NCI-H2196 treated with DMSO at 0.1 percent for 48 hours (cell line): ENCODE data around the gene ZNF675.
"Not testable (repeated sequence)": the region's sequence is repeated elsewhere in the genome, so short reads cannot be mapped to it uniquely, and the experiment has no call there.

ENCODE experiments used
- DNase-seq: peaks from one replicate; lab custom pipeline; 2025; ENCODE audit not compliant: unreplicated experiment; lab: John Stamatoyannopoulos, UW

ZNF675 gene

GRCh38 chr19:23686621-23687423, at the start of gene ZNF675:
ZNF675 (minus strand) TSS chr19:23687212; CDS start chr19:23687033, 179 bp downstream.
- peak; percentile 79 for DNase-seq

GRCh38 chr19:23730729-23731465, 43.9 kb upstream of the ZNF675 start:
- DNase-seq: not testable (repeated sequence)

GRCh38 chr19:23724161-23724560, 37.1 kb upstream of the ZNF675 start:
- not testable (repeated sequence) for DNase-seq

- DNase-seq: no peak
Observed at GRCh38 chr19:23718802-23719201, 31.8 kb upstream of the ZNF675 start.

GRCh38 chr19:23716792-23717191, 29.8 kb upstream of the ZNF675 start:
- no peak for DNase-seq

DNA sequence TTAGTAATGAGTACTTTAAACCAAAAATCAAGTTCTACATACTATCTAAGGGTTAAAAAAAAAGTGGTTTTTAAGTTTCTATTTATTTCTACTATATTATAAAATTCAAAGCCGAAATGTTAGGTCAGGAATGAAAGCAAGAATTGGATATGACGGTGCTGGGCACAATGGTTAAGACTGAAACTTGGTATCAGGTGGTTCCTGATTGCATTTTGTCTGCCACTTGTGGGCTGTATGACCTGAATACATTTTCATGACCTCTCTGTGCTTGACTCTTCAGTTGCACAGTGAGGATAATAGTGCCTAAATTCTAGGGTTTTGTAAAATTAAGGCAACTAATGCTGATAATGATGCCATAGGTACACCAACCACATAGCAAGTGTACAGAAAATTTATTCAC, 22.3 kb upstream of the ZNF675 start:
- no peak for DNase-seq

DNA sequence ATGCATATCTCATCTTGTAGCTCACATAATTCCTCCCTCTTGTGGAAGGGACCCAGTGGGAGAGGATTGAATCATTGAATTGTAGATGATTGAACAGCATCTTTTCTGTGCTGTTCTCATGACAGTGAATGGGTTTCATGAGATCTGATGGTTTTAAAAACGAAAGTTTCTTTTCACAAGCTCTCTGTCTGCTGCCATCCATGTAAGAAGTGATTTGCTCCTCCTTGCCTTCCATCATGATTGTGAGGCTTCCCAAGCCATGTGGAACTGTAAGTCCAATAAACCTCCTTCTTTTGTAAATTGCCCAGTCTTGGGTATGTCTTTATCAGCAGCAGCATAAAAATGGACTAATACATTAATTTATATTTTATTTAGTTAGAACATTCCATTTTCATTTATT, 19.6 kb upstream of the ZNF675 start:
- DNase-seq: no peak

DNA sequence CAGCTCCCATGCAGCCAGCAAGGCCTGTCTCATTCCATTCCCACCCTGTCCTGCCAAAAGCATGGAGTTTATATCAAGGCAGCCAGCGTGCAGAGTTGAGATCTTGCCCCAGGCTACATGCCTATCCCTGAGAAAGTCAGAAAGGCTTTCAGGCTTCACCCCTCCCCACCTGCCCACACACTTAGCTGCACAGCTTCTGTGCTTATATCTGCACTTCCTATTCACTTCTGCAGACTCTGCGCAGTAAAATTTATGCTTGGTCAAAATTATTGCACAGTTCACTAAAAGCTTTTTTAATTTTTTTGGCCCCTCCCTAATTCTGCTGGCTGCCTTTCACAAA, 12.5 kb upstream of the ZNF675 start:
- no peak for DNase-seq

DNA sequence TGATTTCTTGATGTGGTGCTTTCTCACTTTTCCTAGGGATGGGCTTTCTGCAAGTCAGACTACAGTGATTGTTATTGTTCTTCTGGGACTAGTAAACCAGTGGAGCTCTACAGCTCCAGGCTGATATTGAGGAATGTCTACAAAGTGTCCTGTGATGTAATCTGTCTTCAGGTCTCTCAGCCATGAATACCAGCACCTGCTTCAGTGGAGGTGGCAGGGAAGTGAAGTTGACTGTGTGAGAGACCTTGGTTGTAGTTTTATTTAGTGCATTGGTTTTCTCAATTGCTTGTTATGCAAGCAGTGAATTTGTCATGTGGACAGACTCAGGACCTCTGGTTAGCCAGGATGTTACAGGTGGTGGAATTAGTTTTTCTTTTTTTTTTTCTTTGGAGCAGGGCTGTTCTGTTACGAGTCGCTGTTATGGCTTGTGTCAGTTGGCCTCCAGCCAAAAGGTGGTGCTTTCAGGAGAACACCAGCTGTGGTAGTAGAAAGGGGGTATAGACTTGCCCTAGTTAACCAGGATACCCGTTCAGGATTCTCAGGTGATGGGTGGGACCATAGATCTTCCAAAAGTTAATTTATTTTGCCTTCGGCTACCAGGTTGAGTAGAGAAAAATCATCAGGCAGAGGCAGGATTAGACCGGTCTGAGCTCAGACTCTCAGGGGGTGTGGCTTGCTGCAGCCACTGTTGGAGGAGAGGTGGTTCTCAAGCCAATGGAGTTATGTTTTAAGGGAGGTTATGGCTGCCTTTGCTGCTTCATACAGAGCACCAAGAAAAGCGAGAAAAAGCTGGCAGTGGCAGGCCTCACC, 11.9 kb upstream of the ZNF675 start:
- no peak for DNase-seq

DNA sequence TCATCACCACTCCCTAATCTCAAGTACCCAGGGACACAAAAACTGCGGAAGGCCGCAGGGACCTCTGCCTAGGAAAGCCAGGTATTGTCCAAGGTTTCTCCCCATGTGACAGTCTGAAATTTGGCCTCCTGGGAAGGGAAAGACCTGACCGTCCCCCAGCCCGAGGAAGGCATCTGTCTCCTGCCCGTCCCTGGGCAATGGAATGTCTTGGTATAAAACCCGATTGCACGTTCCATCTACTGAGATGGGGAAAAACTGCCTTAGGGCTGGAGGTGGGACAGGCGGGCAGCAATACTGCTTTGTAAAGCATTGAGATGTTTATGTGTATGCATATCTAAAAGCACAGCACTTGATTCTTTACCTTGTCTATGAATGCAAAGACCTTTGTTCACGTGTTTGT, 5.9 kb upstream of the ZNF675 start:
- DNase-seq: not testable (repeated sequence)

DNA sequence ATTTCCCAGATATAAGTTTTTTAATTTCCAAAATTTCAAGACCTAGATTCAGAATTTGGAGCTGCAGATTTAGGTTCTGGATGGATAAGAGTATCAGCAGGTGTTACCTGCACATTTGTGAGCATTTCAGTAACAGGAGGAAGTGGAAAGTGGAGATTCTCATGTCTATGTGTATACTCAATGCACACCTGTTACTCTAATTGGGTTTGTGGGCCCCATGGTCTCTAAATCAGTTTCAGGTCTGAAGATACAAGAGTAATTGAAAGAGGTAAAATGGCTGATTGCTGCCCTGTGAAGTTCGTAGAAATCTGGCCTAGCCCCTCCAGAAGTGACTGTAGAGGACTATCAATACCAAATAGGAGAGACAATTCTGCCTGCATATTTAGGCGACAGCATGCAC, 13.9 kb downstream of the ZNF675 start:
- DNase-seq: no peak

GRCh38 chr19:23668606-23669005, 18.4 kb downstream of the ZNF675 start:
- not testable (repeated sequence) for DNase-seq

- no peak for DNase-seq
Observed at GRCh38 chr19:23665651-23666410, 21.2 kb downstream of the ZNF675 start.

- not testable (repeated sequence) for DNase-seq
Observed at GRCh38 chr19:23649817-23650216, 37.2 kb downstream of the ZNF675 start.
